Measurements from ENCODE around the gene DPT. TPM values are rescaled to one million over a fixed set of nuclear protein-coding genes. Genes with fewer than 3 reads are reported as not detected.
A peak's percentile ranks its signal among the peaks of the same experiment; 100 is the strongest.

Gene DPT
- total and polyA plus RNA-seq, 10 of the 15 experiments (the other 5 are each of a cell fraction or from before 2014, with no cell fraction given) = 0.05 to 0.10 TPM; not detected in 8

GRCh38 chr1:168698453-168698852, 30.6 kb downstream of the DPT start:
- Histone ChIP-seq H3K27ac (ENCODE audit: control insufficient read depth, insufficient read depth) (no peak overlapping the region), H3K79me2 (ENCODE audit: control insufficient read depth, insufficient read depth, low read length) (no peaks in the 10 kb centered on the region), H4K20me1 (ENCODE audit: control insufficient read depth, insufficient read depth) (no peaks in the 10 kb centered on the region), H3K36me3 (ENCODE audit: control insufficient read depth in 2 of 2, insufficient read depth in 2 of 2, low read length in 1 of 2) (no peaks in the 10 kb centered on the region), H3K9ac (ENCODE audit: control insufficient read depth, insufficient read depth, low read length) (no peak overlapping the region), H3K4me1 (ENCODE audit: control insufficient read depth, insufficient read depth, low read length) (no peaks in the 10 kb centered on the region), H3K4me2 (ENCODE audit: control insufficient read depth, insufficient read depth) (no peak overlapping the region), H2AFZ (ENCODE audit: control insufficient read depth, low read depth, low read length) (no peak overlapping the region), H3K9me3 (replicated peaks; ENCODE audit: control insufficient read depth, insufficient read depth, low read length) (no peaks in the 10 kb centered on the region; the same call in 2 of the 3 replicates), H3K4me3 (no peak overlapping the region), H3K27me3 (replicated peaks in 1 of 2; ENCODE audit: control insufficient read depth in 2 of 2, insufficient read depth in 2 of 2, low read length in 1 of 2) (peaks cover 0 to 3% of the 10 kb centered on the region in 2 experiments; a peak in 2 of 4 replicates)
- CTCF ChIA-PET = interaction anchor here (0.8 to 1.3 kb wide), 2 partner anchors 8 to 95 kb away, joined by 3 read pairs; no protein-coding TSS in a partner anchor
- BruUV-seq (replicated peaks) = no TSS peak
- no peak for TF ChIP-seq CBFB (IDR thresholded peaks at IDR 0.05; ENCODE audit: low read depth)
- no peak for TF ChIP-seq EED (IDR thresholded peaks at IDR 0.05; ENCODE audit: low read depth)
- no peak for TF ChIP-seq PRDM15 (CRISPR knock-in tag; IDR thresholded peaks at IDR 0.05)
- POLR2A ChIA-PET = no interaction called here
- intact Hi-C loops (cut with micrococcal nuclease; ENCODE audit: unreplicated experiment) (no loop called here), in situ Hi-C loops (cut with MboI) (no loop called here)
- RAD21 ChIA-PET (ENCODE audit: unreplicated experiment) = no interaction called here
- FAIRE-seq (peak; percentile 57), DNase-seq (ENCODE audit: low read depth, low spot score) (no peak), ATAC-seq (no peak)
- SMC1A ChIA-PET (ENCODE audit: uncharacterized antibody, unreplicated experiment) = interaction anchor here (1.1 kb wide), 1 partner anchor 20 kb away, joined by 3 read pairs; no protein-coding TSS in a partner anchor
- WGBS (ENCODE audit: insufficient coverage, insufficient replicate concordance, low lambda C conversion rate, missing lambda C conversion rate) = 0% methylated on average over 1 of the region's 1 CpG
